ENCODE data around the gene CHD9. TPM values are rescaled to one million over a fixed set of nuclear protein-coding genes. Genes with fewer than 3 reads are reported as not detected.
"Not testable (repeated sequence)": the region's sequence is repeated elsewhere in the genome, so short reads cannot be mapped to it uniquely, and the experiment has no call there.

The CHD9 gene, protein sequence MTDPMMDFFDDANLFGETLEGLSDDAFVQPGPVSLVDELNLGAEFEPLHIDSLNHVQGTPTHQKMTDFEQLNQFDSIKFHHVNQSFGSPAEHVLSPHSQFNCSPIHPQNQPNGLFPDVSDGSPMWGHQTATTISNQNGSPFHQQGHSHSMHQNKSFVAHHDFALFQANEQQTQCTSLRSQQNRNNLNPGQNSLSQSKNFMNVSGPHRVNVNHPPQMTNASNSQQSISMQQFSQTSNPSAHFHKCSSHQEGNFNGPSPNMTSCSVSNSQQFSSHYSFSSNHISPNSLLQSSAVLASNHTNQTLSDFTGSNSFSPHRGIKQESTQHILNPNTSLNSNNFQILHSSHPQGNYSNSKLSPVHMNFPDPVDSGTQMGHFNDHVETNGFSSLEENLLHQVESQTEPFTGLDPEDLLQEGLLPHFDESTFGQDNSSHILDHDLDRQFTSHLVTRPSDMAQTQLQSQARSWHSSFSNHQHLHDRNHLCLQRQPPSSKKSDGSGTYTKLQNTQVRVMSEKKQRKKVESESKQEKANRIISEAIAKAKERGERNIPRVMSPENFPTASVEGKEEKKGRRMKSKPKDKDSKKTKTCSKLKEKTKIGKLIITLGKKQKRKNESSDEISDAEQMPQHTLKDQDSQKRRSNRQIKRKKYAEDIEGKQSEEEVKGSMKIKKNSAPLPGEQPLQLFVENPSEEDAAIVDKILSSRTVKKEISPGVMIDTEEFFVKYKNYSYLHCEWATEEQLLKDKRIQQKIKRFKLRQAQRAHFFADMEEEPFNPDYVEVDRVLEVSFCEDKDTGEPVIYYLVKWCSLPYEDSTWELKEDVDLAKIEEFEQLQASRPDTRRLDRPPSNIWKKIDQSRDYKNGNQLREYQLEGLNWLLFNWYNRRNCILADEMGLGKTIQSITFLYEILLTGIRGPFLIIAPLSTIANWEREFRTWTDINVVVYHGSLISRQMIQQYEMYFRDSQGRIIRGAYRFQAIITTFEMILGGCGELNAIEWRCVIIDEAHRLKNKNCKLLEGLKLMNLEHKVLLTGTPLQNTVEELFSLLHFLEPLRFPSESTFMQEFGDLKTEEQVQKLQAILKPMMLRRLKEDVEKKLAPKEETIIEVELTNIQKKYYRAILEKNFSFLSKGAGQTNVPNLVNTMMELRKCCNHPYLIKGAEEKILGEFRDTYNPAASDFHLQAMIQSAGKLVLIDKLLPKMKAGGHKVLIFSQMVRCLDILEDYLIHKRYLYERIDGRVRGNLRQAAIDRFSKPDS (N-terminal part only)
- total RNA-seq = 18.0 and 24.6 TPM in 2 replicates

- intact Hi-C loops (cut with micrococcal nuclease) = loop anchor here (1.0 to 10.0 kb wide), 14 partner anchors 44 to 1874 kb away; partner anchors contain the start of genes AKTIP and FTO
These were observed at the start of gene CHD9 for GRCh38 chr16:53054670-53055485. TSS of gene CHD9 (plus strand) at chr16:53054991. CDS start at chr16:53156090, 101,099 bp downstream.

DNA sequence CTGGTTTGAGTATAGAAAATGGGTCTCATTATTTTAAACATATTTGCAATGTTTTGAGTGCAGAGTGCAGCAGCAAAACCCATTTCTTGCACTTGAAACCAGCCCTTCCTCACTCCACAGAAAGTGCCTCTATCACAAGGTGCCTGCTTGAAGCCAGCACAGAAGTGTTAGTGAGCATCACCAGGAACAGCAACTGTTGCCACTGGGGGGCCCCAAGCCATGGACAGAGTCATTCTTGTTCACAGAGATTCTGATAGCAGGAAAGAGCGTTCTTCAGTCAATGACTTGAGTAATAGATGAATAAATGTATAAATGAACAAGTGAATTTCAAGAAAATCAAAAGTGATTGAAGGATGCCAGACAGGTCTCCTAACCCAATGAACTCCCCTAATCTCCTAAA lies 47.7 kb upstream of the CHD9 start:
- intact Hi-C loops (cut with micrococcal nuclease) = no loop called here

DNA sequence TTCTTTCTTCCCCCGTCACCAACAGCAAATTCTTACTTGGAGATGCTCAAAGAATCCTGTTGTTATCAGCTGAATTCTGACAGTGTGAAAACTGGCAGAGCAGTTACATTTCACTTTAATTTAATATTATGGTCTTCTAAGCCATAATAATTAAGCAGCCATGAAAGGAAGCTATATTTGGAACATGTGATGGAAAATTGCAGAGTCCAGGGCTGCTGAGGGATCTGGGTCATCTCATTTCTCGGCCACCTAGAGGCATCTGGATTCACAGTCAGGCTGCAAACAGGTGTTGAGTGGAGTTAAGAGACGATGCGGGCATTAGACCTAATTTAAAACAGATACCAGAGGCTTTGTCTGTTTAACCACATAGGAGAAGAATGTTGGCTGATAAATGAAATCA lies 40.5 kb upstream of the CHD9 start:
- intact Hi-C loops (cut with micrococcal nuclease) = no loop called here

GRCh38 chr16:53018834-53019416 lies 35.9 kb upstream of the CHD9 start:
- intact Hi-C loops (cut with micrococcal nuclease) = no loop called here

GRCh38 chr16:53022374-53022773 lies 32.4 kb upstream of the CHD9 start:
- intact Hi-C loops (cut with micrococcal nuclease) = loop anchor here (1.0 kb wide), 1 partner anchor 831 kb away; no protein-coding TSS in a partner anchor

DNA sequence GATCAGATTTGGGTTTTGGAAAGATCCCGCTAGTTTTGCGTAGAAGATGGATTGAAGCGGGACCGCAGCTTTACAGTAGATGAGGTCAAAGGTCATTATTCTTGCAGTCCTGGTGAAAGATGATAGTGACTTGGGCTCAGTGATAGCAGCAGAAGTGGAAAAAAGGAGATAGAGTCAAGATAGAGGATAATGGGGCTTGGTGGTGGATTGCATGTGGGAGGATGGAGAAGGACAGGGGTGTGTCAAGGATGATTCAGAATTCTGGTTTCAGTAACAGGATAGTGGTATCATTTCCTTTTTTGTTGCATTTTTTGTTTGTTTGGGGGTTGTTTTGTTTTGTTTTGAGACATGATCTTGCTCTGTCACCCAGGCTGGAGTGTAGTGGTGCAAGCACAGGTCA lies 30.7 kb upstream of the CHD9 start:
- intact Hi-C loops (cut with micrococcal nuclease) = no loop called here

GRCh38 chr16:53029971-53030370 lies 24.8 kb upstream of the CHD9 start:
- intact Hi-C loops (cut with micrococcal nuclease) = no loop called here

- intact Hi-C loops (cut with micrococcal nuclease) = no loop called here
These were observed 23.4 kb upstream of the CHD9 start for GRCh38 chr16:53031323-53031942.

DNA sequence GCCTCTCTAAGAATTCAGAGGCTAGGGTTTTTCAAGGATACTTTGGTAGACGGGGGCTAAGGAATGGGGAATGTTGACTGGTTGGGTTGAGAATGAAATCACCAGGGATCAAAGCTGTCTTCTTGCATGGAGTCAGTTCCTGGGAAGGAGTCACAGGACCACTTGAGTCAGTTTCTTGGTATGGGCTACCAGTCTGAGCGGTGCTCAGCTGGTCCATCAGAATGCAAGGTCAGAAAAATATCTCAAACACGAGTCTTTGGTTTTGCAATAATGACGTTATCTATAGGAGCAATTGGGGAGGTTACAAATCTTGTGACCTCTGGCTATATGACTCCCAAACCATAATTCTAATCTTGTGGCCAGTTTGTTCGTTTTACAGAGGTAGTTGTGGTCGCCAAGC lies 20.5 kb upstream of the CHD9 start:
- intact Hi-C loops (cut with micrococcal nuclease) = no loop called here

GRCh38 chr16:53035176-53035942 lies 19.4 kb upstream of the CHD9 start:
- intact Hi-C loops (cut with micrococcal nuclease) = no loop called here

DNA sequence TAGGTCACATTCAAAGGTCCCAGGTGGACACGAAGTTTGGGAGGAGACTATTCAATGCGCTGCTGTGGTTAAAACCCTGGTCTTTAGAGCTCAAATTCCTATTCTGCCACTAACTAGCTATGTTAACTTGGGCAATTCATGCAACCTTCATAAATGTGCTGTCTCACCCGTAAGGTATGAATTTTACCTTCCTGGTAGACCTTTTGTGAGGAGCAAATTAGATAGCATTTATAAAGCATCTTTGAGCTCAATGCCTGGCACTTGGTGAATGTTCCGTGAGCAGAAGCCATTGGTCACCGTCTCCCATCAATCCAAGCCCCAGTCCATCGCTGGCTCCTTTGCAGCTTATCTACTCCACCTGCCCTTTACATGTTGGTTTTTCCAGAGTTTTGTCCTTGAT lies 18.7 kb upstream of the CHD9 start:
- intact Hi-C loops (cut with micrococcal nuclease) = no loop called here

GRCh38 chr16:53036711-53037110 lies 18.1 kb upstream of the CHD9 start:
- intact Hi-C loops (cut with micrococcal nuclease) = not testable (repeated sequence)

DNA sequence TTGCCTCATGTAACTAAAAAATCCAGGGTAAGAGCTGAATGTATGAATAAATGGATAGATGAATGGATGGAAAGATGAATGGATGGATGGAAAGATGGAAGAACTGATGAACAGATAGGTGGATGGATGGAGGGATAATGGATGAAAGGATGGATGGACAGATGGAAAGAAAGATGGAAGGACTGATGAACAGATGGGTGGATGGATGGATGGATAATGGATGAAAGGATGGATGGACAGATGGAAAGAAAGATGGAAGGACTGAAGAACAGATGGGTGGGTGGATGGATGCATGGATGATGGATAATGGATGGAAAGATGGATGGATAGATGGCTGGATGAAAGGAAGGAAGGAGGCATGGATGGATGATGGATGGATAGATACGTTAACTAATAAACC lies 14.0 kb upstream of the CHD9 start:
- intact Hi-C loops (cut with micrococcal nuclease) = no loop called here

GRCh38 chr16:53041320-53042051 lies 13.3 kb upstream of the CHD9 start:
- intact Hi-C loops (cut with micrococcal nuclease) = no loop called here

GRCh38 chr16:53042235-53042701 lies 12.5 kb upstream of the CHD9 start:
- intact Hi-C loops (cut with micrococcal nuclease) = no loop called here

- intact Hi-C loops (cut with micrococcal nuclease) = no loop called here
These were observed 11.4 kb upstream of the CHD9 start for GRCh38 chr16:53043428-53043831.

DNA sequence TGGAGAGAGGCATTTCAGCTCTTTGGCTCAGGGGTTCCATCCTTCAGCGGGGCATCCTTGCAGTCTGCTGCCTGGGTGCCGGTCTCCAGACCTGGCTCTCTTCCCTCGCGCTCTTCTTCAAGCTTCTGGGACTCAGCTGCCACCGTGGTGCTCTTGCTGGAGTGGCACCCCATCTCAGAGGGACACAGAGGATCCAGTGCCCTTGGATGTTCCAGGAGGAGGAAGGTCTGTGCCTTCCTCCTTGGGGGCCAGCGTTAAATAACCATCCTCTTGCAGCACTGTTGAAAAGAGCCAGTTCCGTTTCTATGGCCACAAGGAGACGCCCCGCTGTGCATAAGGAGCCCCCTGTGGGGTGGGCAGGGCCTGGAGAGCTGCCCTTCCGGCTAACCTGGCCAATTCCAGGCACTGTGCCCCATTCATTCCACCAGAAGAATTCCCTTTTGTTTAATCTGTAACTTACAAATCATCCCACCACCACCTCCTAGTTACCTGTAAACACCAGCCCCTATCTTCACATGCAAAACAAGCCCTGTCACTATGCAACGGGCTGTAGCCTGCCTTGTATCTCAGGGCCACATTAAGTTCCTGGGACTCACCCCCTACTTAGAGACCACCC lies 10.7 kb upstream of the CHD9 start:
- intact Hi-C loops (cut with micrococcal nuclease) = no loop called here
